Neural progenitor cell (in vitro differentiated cells): ENCODE data around the gene TNK2. TPM values are rescaled to one million over a fixed set of nuclear protein-coding genes. Genes with fewer than 3 reads are reported as not detected.

ENCODE experiments used
- DNase-seq: peaks from one replicate; pipeline ENCODE4 v3.0.0-alpha.2; 2016; ENCODE audit warnings: low spot score
- H2AFZ ChIP-seq: fragments of 200-600 bp; sonication (generic); replicated peaks from 2 replicates; pipeline ENCODE4 v1.6.1; 2016; ENCODE audit warnings: antibody characterized with exemption
- H3F3A ChIP-seq: fragments of 200-600 bp; sonication (generic); 2 replicates; pipeline ENCODE4 v1.6.1; 2016; ENCODE audit warnings: antibody characterized with exemption, low read depth
- H3K27ac ChIP-seq: fragments of 200-600 bp; sonication (generic); 2 replicates; pipeline ENCODE4 v1.5.1; 2016; ENCODE audit warnings: mild to moderate bottlenecking
- H3K27me3 ChIP-seq: fragments of 200-600 bp; sonication (generic); 2 replicates; pipeline ENCODE4 v1.6.1; 2016; ENCODE audit warnings: mild to moderate bottlenecking, moderate library complexity
- H3K36me3 ChIP-seq: fragments of 200-600 bp; sonication (generic); 2 replicates; pipeline ENCODE4 v1.5.1; 2016
- H3K4me1 ChIP-seq: fragments of 200-600 bp; sonication (generic); 2 replicates; pipeline ENCODE4 v1.6.1; 2016; ENCODE audit warnings: mixed run types
- H3K4me2 ChIP-seq: fragments of 200-600 bp; sonication (generic); 2 replicates; pipeline ENCODE4 v1.6.1; 2016
- H3K4me3 ChIP-seq: fragments of 200-600 bp; sonication (generic); 2 replicates; pipeline ENCODE4 v1.5.1; 2016
- H3K79me2 ChIP-seq: fragments of 200-600 bp; sonication (generic); 2 replicates; pipeline ENCODE4 v1.6.1; 2016; ENCODE audit warnings: low read depth
- H3K9ac ChIP-seq: fragments of 200-600 bp; sonication (generic); 2 replicates; pipeline ENCODE4 v1.6.1; 2016
- H3K9me3 ChIP-seq: fragments of 200-600 bp; sonication (generic); 2 replicates; pipeline ENCODE4 v1.5.1; 2016; ENCODE audit warnings: low read depth
- H4K20me1 ChIP-seq: fragments of 200-600 bp; sonication (generic); 2 replicates; pipeline ENCODE4 v1.6.1; 2016; ENCODE audit warnings: low read depth
- H3K27ac Mint-ChIP-seq: 3 replicates; pipeline ENCODE4 v1.8.0; 2021; ENCODE audit warnings: mixed read lengths
- H3K27me3 Mint-ChIP-seq: 2 replicates; pipeline ENCODE4 v1.8.0; 2022; ENCODE audit warnings: low read depth, mild to moderate bottlenecking, inconsistent platforms, moderate library complexity, mixed read lengths; ENCODE audit not compliant: insufficient read depth
- H3K36me3 Mint-ChIP-seq: 3 replicates; pipeline ENCODE4 v1.8.0; 2021; ENCODE audit warnings: mixed read lengths
- H3K4me1 Mint-ChIP-seq: 3 replicates; pipeline ENCODE4 v1.8.0; 2021; ENCODE audit warnings: mixed read lengths
- H3K4me3 Mint-ChIP-seq: 3 replicates; pipeline ENCODE4 v1.8.0; 2021; ENCODE audit warnings: mild to moderate bottlenecking, moderate library complexity, mixed read lengths
- H3K9me3 Mint-ChIP-seq: 3 replicates; pipeline ENCODE4 v1.8.0; 2020; ENCODE audit warnings: mixed read lengths
- CTCF ChIP-seq: fragments of 200-600 bp; sonication (generic); IDR thresholded peaks from 2 replicates; pipeline ENCODE4 v1.5.1; 2017; ENCODE audit warnings: antibody characterized with exemption, mild to moderate bottlenecking
- EZH2 ChIP-seq: fragments of 200-600 bp; sonication (generic); IDR thresholded peaks from 2 replicates; pipeline ENCODE4 v1.6.1; 2017; ENCODE audit warnings: antibody characterized with exemption, mild to moderate bottlenecking, moderate library complexity
- EZH2phosphoT487 ChIP-seq: fragments of 200-600 bp; sonication (generic); IDR thresholded peaks from 2 replicates; pipeline ENCODE4 v1.6.1; 2017; ENCODE audit warnings: antibody characterized with exemption
- total RNA-seq: library from RNA; depleted of rRNA; stranded (reverse); fragments of >200 nt; gene quantifications from 2 replicates; pipeline ENCODE4 v1.2.3, GENCODE V29; 2015; ENCODE audit warnings: low replicate concordance

TNK2 gene
- total RNA-seq, 1 donor from 2014 or later: 5.4 TPM

DNA sequence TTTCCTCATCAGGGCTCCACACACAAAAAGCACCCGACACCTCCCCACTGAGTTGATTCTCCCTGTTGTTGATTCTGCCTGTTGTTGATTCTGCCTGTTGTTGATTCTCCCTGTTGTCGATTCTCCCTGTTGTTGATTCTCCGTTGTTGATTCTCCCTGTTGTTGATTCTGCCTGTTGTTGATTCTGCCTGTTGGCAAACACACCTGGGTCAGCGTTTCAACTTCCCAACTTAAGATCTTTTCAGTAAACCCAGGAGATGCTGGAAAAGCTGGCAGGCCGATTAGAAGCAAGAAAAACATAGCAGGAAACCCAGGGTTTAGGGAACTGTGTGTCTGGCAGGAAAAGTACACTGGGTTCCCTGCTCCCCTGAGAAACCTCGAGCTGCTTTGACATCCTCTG is 47.9 kb downstream of the TNK2 start:
- no peaks in the 10 kb centered on the region for H3K4me1 ChIP-seq
- peaks cover 19% of the 10 kb centered on the region for H3K4me1 Mint-ChIP-seq
- H3F3A ChIP-seq: peaks cover 11% of the 10 kb centered on the region
- no peak overlapping the region for H2AFZ ChIP-seq
- no peak for DNase-seq
- H3K9ac ChIP-seq: no peak overlapping the region
- H3K36me3 ChIP-seq: no peaks in the 10 kb centered on the region
- H3K4me3 Mint-ChIP-seq: no peak overlapping the region
- H3K27ac ChIP-seq: no peak overlapping the region
- H3K36me3 Mint-ChIP-seq: no peaks in the 10 kb centered on the region
- H3K27ac Mint-ChIP-seq: no peak overlapping the region
- no peak overlapping the region for H3K4me2 ChIP-seq
- H3K9me3 Mint-ChIP-seq: no peaks in the 10 kb centered on the region
- H4K20me1 ChIP-seq: no peaks in the 10 kb centered on the region
- TF ChIP-seq EZH2phosphoT487: no peak
- TF ChIP-seq EZH2: no peak
- TF ChIP-seq CTCF: no peak
- H3K4me3 ChIP-seq: no peak overlapping the region
- peaks cover 6% of the 10 kb centered on the region for H3K27me3 Mint-ChIP-seq
- H3K27me3 ChIP-seq: no peaks in the 10 kb centered on the region
- H3K79me2 ChIP-seq: no peaks in the 10 kb centered on the region
- H3K9me3 ChIP-seq: no peaks in the 10 kb centered on the region

DNA sequence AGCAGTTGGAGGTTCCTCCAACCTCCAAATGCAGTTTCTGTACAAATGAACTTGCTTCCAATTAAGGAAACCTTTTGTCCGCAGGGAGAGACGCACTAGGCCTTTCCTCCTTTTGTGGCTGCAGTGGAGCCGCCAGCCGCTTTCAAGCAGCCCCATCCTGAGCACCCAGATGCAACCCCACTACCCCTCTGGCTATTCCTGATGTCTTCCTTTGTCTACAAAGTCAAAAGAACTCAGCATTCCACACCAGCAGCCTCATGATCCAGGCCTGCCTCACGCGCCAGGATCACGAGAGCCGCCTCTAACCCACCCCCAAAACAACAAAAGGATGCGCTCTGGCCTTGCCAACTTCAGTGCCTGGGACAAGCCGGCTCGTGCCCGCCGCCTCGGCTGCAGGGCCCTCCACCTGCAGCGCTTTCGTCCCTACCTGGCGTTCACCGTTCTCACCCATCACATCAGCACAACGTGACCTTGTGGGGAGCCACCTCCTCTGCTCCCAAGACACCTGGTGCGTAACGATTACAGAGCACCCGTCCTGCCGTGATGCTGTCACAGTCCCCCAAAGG is 48.4 kb downstream of the TNK2 start:
- no peaks in the 10 kb centered on the region for H3K4me1 ChIP-seq
- Mint-ChIP-seq H3K27me3 (peaks cover 6% of the 10 kb centered on the region), H3K4me3 (no peak overlapping the region), H3K9me3 (no peaks in the 10 kb centered on the region), H3K4me1 (peaks cover 19% of the 10 kb centered on the region), H3K36me3 (no peaks in the 10 kb centered on the region), H3K27ac (peak overlapping the region; percentile 10)
- no peak for TF ChIP-seq EZH2
- TF ChIP-seq CTCF: no peak
- no peak for TF ChIP-seq EZH2phosphoT487
- H3K9me3 ChIP-seq: no peaks in the 10 kb centered on the region
- H3F3A ChIP-seq: peaks cover 11% of the 10 kb centered on the region
- H3K9ac ChIP-seq: no peak overlapping the region
- H3K79me2 ChIP-seq: no peaks in the 10 kb centered on the region
- no peaks in the 10 kb centered on the region for H3K36me3 ChIP-seq
- DNase-seq: peak; percentile 49
- no peak overlapping the region for H2AFZ ChIP-seq
- H3K27me3 ChIP-seq: no peaks in the 10 kb centered on the region
- H3K4me2 ChIP-seq: no peak overlapping the region
- no peak overlapping the region for H3K4me3 ChIP-seq
- no peaks in the 10 kb centered on the region for H4K20me1 ChIP-seq
- H3K27ac ChIP-seq: no peak overlapping the region

GRCh38 chr3:195859061-195859845 is 49.1 kb downstream of the TNK2 start:
- no peak overlapping the region for H3K4me3 ChIP-seq
- peak overlapping the region; percentile 37 for H2AFZ ChIP-seq
- no peaks in the 10 kb centered on the region for H3K79me2 ChIP-seq
- no peaks in the 10 kb centered on the region for H3K27me3 ChIP-seq
- no peaks in the 10 kb centered on the region for H3K9me3 ChIP-seq
- H3F3A ChIP-seq: peaks cover 11% of the 10 kb centered on the region
- Mint-ChIP-seq H3K36me3 (no peaks in the 10 kb centered on the region), H3K27me3 (peaks cover 6% of the 10 kb centered on the region), H3K4me1 (peaks cover 19% of the 10 kb centered on the region), H3K27ac (no peak overlapping the region), H3K4me3 (no peak overlapping the region), H3K9me3 (no peaks in the 10 kb centered on the region)
- no peaks in the 10 kb centered on the region for H3K4me1 ChIP-seq
- H3K27ac ChIP-seq: no peak overlapping the region
- no peaks in the 10 kb centered on the region for H4K20me1 ChIP-seq
- H3K9ac ChIP-seq: no peak overlapping the region
- TF ChIP-seq EZH2phosphoT487 (no peak), CTCF (peak; percentile 95)
- DNase-seq: peak; percentile 80
- H3K36me3 ChIP-seq: no peaks in the 10 kb centered on the region
- no peak overlapping the region for H3K4me2 ChIP-seq
